ENCODE data around the gene WNT7B.

WNT7B gene

GRCh38 chr22:45969801-45970470, 7.0 kb downstream of the WNT7B start:
- Histone ChIP-seq H3K36me3 (ENCODE audit: control insufficient read depth, insufficient read depth, low read length) (no peaks in the 10 kb centered on the region), H3K4me1 (ENCODE audit: control insufficient read depth, insufficient read depth, low read length) (no peaks in the 10 kb centered on the region), H3K4me3 (ENCODE audit: low read length) (no peak overlapping the region), H3K27me3 (ENCODE audit: control insufficient read depth, insufficient read depth, low read length) (peaks cover 48% of the 10 kb centered on the region), H3K27ac (ENCODE audit: low read depth, low read length) (no peak overlapping the region), H3K9ac (ENCODE audit: low read length) (no peak overlapping the region)

DNA sequence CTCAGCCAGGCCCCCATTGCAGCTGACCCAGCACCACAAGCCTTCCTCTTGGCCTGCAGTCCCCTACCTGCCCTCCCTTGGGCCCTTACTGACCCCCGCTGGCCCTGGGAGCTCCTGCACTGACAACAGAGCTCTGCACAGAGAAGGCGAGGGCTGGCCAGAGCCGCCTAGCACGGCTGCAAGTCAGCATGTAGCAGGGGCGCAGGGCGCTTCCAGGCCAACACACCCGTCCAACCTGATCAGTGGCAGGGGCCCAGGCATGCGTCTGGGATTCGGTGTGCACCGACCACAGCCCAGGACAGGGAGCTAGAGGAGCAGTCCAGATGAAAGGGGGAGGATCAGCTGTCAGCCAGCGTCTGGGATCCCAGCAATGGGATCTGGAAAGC, 7.6 kb downstream of the WNT7B start:
- H3K9ac ChIP-seq (ENCODE audit: low read length) = no peak overlapping the region
- no peak overlapping the region for H3K27ac ChIP-seq (ENCODE audit: low read depth, low read length)
- no peaks in the 10 kb centered on the region for H3K36me3 ChIP-seq (ENCODE audit: control insufficient read depth, insufficient read depth, low read length)
- H3K27me3 ChIP-seq (ENCODE audit: control insufficient read depth, insufficient read depth, low read length) = peaks cover 42% of the 10 kb centered on the region
- H3K4me1 ChIP-seq (ENCODE audit: control insufficient read depth, insufficient read depth, low read length) = no peaks in the 10 kb centered on the region
- no peak overlapping the region for H3K4me3 ChIP-seq (ENCODE audit: low read length)

GRCh38 chr22:45968751-45969413, 8.1 kb downstream of the WNT7B start:
- H3K27ac ChIP-seq (ENCODE audit: low read depth, low read length) = no peak overlapping the region
- H3K9ac ChIP-seq (ENCODE audit: low read length) = no peak overlapping the region
- H3K36me3 ChIP-seq (ENCODE audit: control insufficient read depth, insufficient read depth, low read length) = no peaks in the 10 kb centered on the region
- no peak overlapping the region for H3K4me3 ChIP-seq (ENCODE audit: low read length)
- H3K4me1 ChIP-seq (ENCODE audit: control insufficient read depth, insufficient read depth, low read length) = no peaks in the 10 kb centered on the region
- peaks cover 38% of the 10 kb centered on the region for H3K27me3 ChIP-seq (ENCODE audit: control insufficient read depth, insufficient read depth, low read length)

GRCh38 chr22:45968003-45968650, 8.8 kb downstream of the WNT7B start:
- H3K4me1 ChIP-seq (ENCODE audit: control insufficient read depth, insufficient read depth, low read length) = no peaks in the 10 kb centered on the region
- no peak overlapping the region for H3K4me3 ChIP-seq (ENCODE audit: low read length)
- no peak overlapping the region for H3K27ac ChIP-seq (ENCODE audit: low read depth, low read length)
- H3K36me3 ChIP-seq (ENCODE audit: control insufficient read depth, insufficient read depth, low read length) = no peaks in the 10 kb centered on the region
- peaks cover 31% of the 10 kb centered on the region for H3K27me3 ChIP-seq (ENCODE audit: control insufficient read depth, insufficient read depth, low read length)
- H3K9ac ChIP-seq (ENCODE audit: low read length) = no peak overlapping the region

DNA sequence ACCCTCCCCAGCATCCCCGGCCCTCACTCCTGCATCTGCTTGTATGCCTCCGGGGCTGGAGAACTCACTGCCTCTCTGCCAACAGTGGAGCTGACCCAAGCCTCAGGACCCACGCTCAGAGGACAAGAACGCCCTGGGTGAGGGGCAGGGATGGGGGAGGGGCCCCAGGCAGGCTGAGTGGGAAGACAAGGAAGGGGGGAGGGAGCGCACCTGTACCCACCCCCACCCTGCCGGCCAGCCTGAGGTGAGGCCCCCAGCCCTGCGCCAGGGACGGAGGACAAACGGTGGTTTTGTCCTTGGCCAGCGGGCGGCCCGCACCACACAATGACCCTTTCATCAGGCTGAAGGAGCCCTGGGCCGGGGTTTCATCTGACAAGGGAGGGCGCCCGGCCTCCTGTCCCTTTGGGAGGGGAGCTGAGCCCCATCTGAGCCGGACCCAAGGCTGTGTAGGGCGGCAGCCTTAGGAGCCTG, 10.0 kb downstream of the WNT7B start:
- H3K9ac ChIP-seq (ENCODE audit: low read length) = no peak overlapping the region
- no peaks in the 10 kb centered on the region for H3K4me1 ChIP-seq (ENCODE audit: control insufficient read depth, insufficient read depth, low read length)
- no peak overlapping the region for H3K4me3 ChIP-seq (ENCODE audit: low read length)
- peaks cover 25% of the 10 kb centered on the region for H3K27me3 ChIP-seq (ENCODE audit: control insufficient read depth, insufficient read depth, low read length)
- no peaks in the 10 kb centered on the region for H3K36me3 ChIP-seq (ENCODE audit: control insufficient read depth, insufficient read depth, low read length)
- no peak overlapping the region for H3K27ac ChIP-seq (ENCODE audit: low read depth, low read length)

GRCh38 chr22:45966320-45966894, 10.6 kb downstream of the WNT7B start:
- Histone ChIP-seq H3K9ac (ENCODE audit: low read length) (no peak overlapping the region), H3K27me3 (ENCODE audit: control insufficient read depth, insufficient read depth, low read length) (peaks cover 21% of the 10 kb centered on the region), H3K4me3 (ENCODE audit: low read length) (no peak overlapping the region), H3K27ac (ENCODE audit: low read depth, low read length) (no peak overlapping the region), H3K36me3 (ENCODE audit: control insufficient read depth, insufficient read depth, low read length) (no peaks in the 10 kb centered on the region), H3K4me1 (ENCODE audit: control insufficient read depth, insufficient read depth, low read length) (no peaks in the 10 kb centered on the region)

DNA sequence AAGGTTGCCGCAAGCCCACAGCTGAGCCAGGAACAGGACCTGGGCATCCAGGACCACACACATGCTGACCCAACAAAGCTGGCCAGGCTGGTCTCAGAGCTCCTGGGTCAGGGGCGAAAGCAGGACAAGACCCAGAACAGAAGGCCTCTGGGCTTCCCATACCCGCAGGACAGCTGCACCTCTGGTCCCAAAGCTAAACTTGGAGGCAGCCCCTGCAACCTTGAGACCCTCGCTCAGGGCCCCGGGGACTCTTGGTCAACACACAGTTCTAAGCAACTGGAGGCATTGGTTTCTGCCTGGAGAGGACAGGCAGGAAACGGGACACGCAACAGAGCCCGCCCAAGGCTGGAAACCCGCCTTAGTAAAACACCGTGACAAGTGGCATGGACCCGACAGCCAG, 11.4 kb downstream of the WNT7B start:
- H3K27me3 ChIP-seq (ENCODE audit: control insufficient read depth, insufficient read depth, low read length) = peaks cover 18% of the 10 kb centered on the region
- H3K9ac ChIP-seq (ENCODE audit: low read length) = no peak overlapping the region
- no peaks in the 10 kb centered on the region for H3K36me3 ChIP-seq (ENCODE audit: control insufficient read depth, insufficient read depth, low read length)
- no peak overlapping the region for H3K27ac ChIP-seq (ENCODE audit: low read depth, low read length)
- no peak overlapping the region for H3K4me3 ChIP-seq (ENCODE audit: low read length)
- no peaks in the 10 kb centered on the region for H3K4me1 ChIP-seq (ENCODE audit: control insufficient read depth, insufficient read depth, low read length)

- H3K9ac ChIP-seq (ENCODE audit: low read length) = no peak overlapping the region
- peaks cover 18% of the 10 kb centered on the region for H3K27me3 ChIP-seq (ENCODE audit: control insufficient read depth, insufficient read depth, low read length)
- no peak overlapping the region for H3K4me3 ChIP-seq (ENCODE audit: low read length)
- H3K36me3 ChIP-seq (ENCODE audit: control insufficient read depth, insufficient read depth, low read length) = no peaks in the 10 kb centered on the region
- no peaks in the 10 kb centered on the region for H3K4me1 ChIP-seq (ENCODE audit: control insufficient read depth, insufficient read depth, low read length)
- no peak overlapping the region for H3K27ac ChIP-seq (ENCODE audit: low read depth, low read length)
These were observed 11.9 kb downstream of the WNT7B start for GRCh38 chr22:45964926-45965527.

GRCh38 chr22:45964372-45964771, 12.6 kb downstream of the WNT7B start:
- no peak overlapping the region for H3K27ac ChIP-seq (ENCODE audit: low read depth, low read length)
- no peak overlapping the region for H3K9ac ChIP-seq (ENCODE audit: low read length)
- no peak overlapping the region for H3K4me3 ChIP-seq (ENCODE audit: low read length)
- no peaks in the 10 kb centered on the region for H3K4me1 ChIP-seq (ENCODE audit: control insufficient read depth, insufficient read depth, low read length)
- peaks cover 13% of the 10 kb centered on the region for H3K27me3 ChIP-seq (ENCODE audit: control insufficient read depth, insufficient read depth, low read length)
- H3K36me3 ChIP-seq (ENCODE audit: control insufficient read depth, insufficient read depth, low read length) = no peaks in the 10 kb centered on the region

DNA sequence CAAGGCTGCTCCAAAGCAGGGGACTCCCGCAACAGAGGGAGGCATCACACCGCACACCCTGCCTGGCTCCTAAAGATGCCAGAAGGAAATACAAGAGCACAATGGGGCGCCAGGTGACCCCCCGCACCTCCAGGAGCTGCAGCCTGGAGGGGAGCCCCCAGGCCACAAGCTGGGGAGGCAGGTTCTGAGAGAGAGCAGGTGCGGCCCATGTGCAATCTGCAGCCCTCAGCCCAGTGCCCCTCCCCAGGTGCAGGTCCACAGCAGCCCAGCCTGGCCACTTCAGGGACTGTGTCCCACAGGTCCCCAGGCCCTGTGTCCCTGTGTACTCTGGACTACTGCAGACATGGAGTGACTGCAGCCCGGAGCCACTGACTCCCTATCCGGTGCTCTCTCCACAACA, 13.1 kb downstream of the WNT7B start:
- H3K4me1 ChIP-seq (ENCODE audit: control insufficient read depth, insufficient read depth, low read length) = no peaks in the 10 kb centered on the region
- H3K27ac ChIP-seq (ENCODE audit: low read depth, low read length) = no peak overlapping the region
- H3K9ac ChIP-seq (ENCODE audit: low read length) = no peak overlapping the region
- no peaks in the 10 kb centered on the region for H3K36me3 ChIP-seq (ENCODE audit: control insufficient read depth, insufficient read depth, low read length)
- H3K4me3 ChIP-seq (ENCODE audit: low read length) = no peak overlapping the region
- H3K27me3 ChIP-seq (ENCODE audit: control insufficient read depth, insufficient read depth, low read length) = peaks cover 9% of the 10 kb centered on the region

GRCh38 chr22:45962756-45963324, 14.1 kb downstream of the WNT7B start:
- no peak overlapping the region for H3K9ac ChIP-seq (ENCODE audit: low read length)
- H3K4me3 ChIP-seq (ENCODE audit: low read length) = no peak overlapping the region
- peaks cover 3% of the 10 kb centered on the region for H3K27me3 ChIP-seq (ENCODE audit: control insufficient read depth, insufficient read depth, low read length)
- no peaks in the 10 kb centered on the region for H3K36me3 ChIP-seq (ENCODE audit: control insufficient read depth, insufficient read depth, low read length)
- no peaks in the 10 kb centered on the region for H3K4me1 ChIP-seq (ENCODE audit: control insufficient read depth, insufficient read depth, low read length)
- H3K27ac ChIP-seq (ENCODE audit: low read depth, low read length) = no peak overlapping the region

DNA sequence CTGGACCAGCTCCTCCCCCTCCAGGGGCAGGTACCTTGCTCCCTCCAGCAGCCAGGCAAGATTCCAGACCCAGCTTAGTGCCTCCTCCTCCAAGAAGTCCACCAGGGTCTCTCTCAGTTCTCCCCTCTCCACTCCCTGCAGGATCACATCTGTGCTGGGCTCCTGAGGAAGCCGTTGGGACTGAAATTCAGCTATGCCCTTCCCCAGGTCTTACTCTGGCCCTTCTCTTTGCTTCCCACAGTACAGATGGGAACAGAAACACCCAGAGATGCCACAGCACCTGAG, 14.6 kb downstream of the WNT7B start:
- Histone ChIP-seq H3K4me3 (ENCODE audit: low read length) (no peak overlapping the region), H3K9ac (ENCODE audit: low read length) (no peak overlapping the region), H3K27ac (ENCODE audit: low read depth, low read length) (no peak overlapping the region), H3K36me3 (ENCODE audit: control insufficient read depth, insufficient read depth, low read length) (no peaks in the 10 kb centered on the region), H3K4me1 (ENCODE audit: control insufficient read depth, insufficient read depth, low read length) (no peaks in the 10 kb centered on the region), H3K27me3 (ENCODE audit: control insufficient read depth, insufficient read depth, low read length) (peaks cover 3% of the 10 kb centered on the region)

All from rectal smooth muscle tissue (tissue), 1 donor.